Liver (tissue), 3 donors: ENCODE measurements around the gene ARTN.

Experiments
- CTCF ChIP-seq: fragments of 150-350 bp; IDR thresholded peaks from 2 replicates; pipeline ENCODE4 v1.5.1; 2017; ENCODE audit warnings: improper control_type of control experiment, low read depth, low read length; ENCODE audit not compliant: missing input control
- GABPA ChIP-seq, 2 donors: IDR thresholded peaks in 1 of 2; conservative IDR thresholded peaks in 1 of 2; 2 replicates each; pipeline ENCODE4 v1.6.1; 2016; ENCODE audit warnings: antibody characterized with exemption in 2 of 2, mild to moderate bottlenecking in 1 of 2, moderate library complexity in 1 of 2
- JUND ChIP-seq, 2 donors: IDR thresholded peaks; 2 replicates each; pipeline ENCODE4 v1.6.1; 2016; ENCODE audit warnings: antibody characterized with exemption in 2 of 2
- RAD21 ChIP-seq, 2 donors: IDR thresholded peaks; 2 replicates each; pipeline ENCODE4 v1.6.1; 2016; ENCODE audit warnings: antibody characterized with exemption in 2 of 2, mild to moderate bottlenecking in 2 of 2
- SP1 ChIP-seq: IDR thresholded peaks from 2 replicates; pipeline ENCODE4 v1.6.1; 2018; ENCODE audit warnings: antibody characterized with exemption, mild to moderate bottlenecking
- TAF1 ChIP-seq: conservative IDR thresholded peaks from 2 replicates; pipeline ENCODE4 v1.6.1; 2016; ENCODE audit warnings: antibody characterized with exemption, mild to moderate bottlenecking
- donor health status: healthy.
- donor health status: healthy.

- no peak for TF ChIP-seq CTCF
- TF ChIP-seq JUND (IDR thresholded peaks at IDR 0.05), result no peak
- no peak for TF ChIP-seq TAF1
- TF ChIP-seq RAD21 (IDR thresholded peaks at IDR 0.05), result no peak
- TF ChIP-seq SP1, result no peak
- TF ChIP-seq GABPA (IDR thresholded peaks at IDR 0.05 in 1 of 2, conservative IDR thresholded peaks at IDR 0.05 in 1 of 2), result no peak
Measured at GRCh38 chr1:43949678-43950077, 16.1 kb downstream of the ARTN start.
